H1 (cell line): ENCODE data around the gene DKK2. TPM values are rescaled to one million over a fixed set of nuclear protein-coding genes. Genes with fewer than 3 reads are reported as not detected.

Experiments used
- CTCF ChIA-PET: fragments of 300-600 bp; sonication (Branson Sonifier 250); formaldehyde crosslinking; loops from one replicate; lab custom pipeline; 2021; ENCODE audit not compliant: partially characterized antibody; lab: Charles Lee
- POLR2A ChIA-PET: fragments of 300-600 bp; sonication (Branson Sonifier 250); formaldehyde crosslinking; loops from one replicate; lab custom pipeline; 2021; ENCODE audit warnings: inconsistent platforms; ENCODE audit not compliant: partially characterized antibody; lab: Charles Lee
- DNase-seq, 2 experiments: peaks; one replicate each; pipeline versions ENCODE4 v3.0.0 to v3.0.0-alpha.2; 2010 to 2022; ENCODE audit warnings: low spot score in 2 of 2, low read depth in 1 of 2, mixed read lengths in 1 of 2
- FAIRE-seq: peaks from 2 replicates; lab custom pipeline; 2011; peaks lifted over from hg19 to GRCh38; lab: Jason Lieb, UNC
- H2AFZ ChIP-seq: 2 replicates; pipeline ENCODE4 v1.8.1; 2012; ENCODE audit warnings: low read length, inconsistent platforms
- H2AK5ac ChIP-seq: 2 replicates; pipeline ENCODE4 v1.6.1; 2013; ENCODE audit warnings: low read depth, low read length
- H2BK120ac ChIP-seq: replicated peaks from 2 replicates; pipeline ENCODE3; 2013; ENCODE audit warnings: low read depth, low read length, inconsistent platforms
- H2BK12ac ChIP-seq: 2 replicates; pipeline ENCODE4 v1.6.1; 2013; ENCODE audit warnings: low read depth, low read length
- H2BK15ac ChIP-seq: 2 replicates; pipeline ENCODE4 v1.6.1; 2013; ENCODE audit warnings: low read length
- H2BK20ac ChIP-seq: 2 replicates; pipeline ENCODE4 v1.6.1; 2013; ENCODE audit warnings: low read length
- H2BK5ac ChIP-seq: 2 replicates; pipeline ENCODE4 v1.6.1; 2013; ENCODE audit warnings: low read depth, low read length
- H3K14ac ChIP-seq: 2 replicates; pipeline ENCODE4 v1.6.1; 2013; ENCODE audit warnings: inconsistent platforms; ENCODE audit not compliant: insufficient read length
- H3K18ac ChIP-seq: 2 replicates; pipeline ENCODE4 v1.6.1; 2013; ENCODE audit warnings: low read length; ENCODE audit errors: extremely low read depth
- H3K23ac ChIP-seq: 2 replicates; pipeline ENCODE4 v1.6.1; 2013; ENCODE audit warnings: inconsistent platforms; ENCODE audit not compliant: insufficient read length
- H3K23me2 ChIP-seq: 2 replicates; pipeline ENCODE4 v1.6.1; 2013; ENCODE audit warnings: low read depth, low read length
- H3K27ac ChIP-seq: 2 replicates; pipeline ENCODE4 v1.6.1; 2011; ENCODE audit warnings: low read depth, low read length, inconsistent platforms
- H3K27me3 ChIP-seq, 4 experiments: replicated peaks in 1 of 4; 1 replicate in 1 of 4; 2 replicates in 3 of 4; pipeline versions ENCODE4 v1.6.1 to v1.8.1; 2011 to 2013; ENCODE audit warnings: low read length in 3 of 4, mild to moderate bottlenecking in 3 of 4, inconsistent platforms in 2 of 4, mixed read lengths in 2 of 4, moderate library complexity in 1 of 4; ENCODE audit not compliant: control insufficient read depth in 3 of 4, insufficient read depth in 3 of 4; ENCODE audit errors: extremely low read depth in 1 of 4
- H3K36me3 ChIP-seq, 4 experiments: 2 replicates each; pipeline versions ENCODE4 v1.6.1 to v1.8.1; 2011 to 2013; ENCODE audit warnings: mild to moderate bottlenecking in 4 of 4, low read length in 3 of 4, moderate library complexity in 2 of 4, control low read depth in 1 of 4, inconsistent platforms in 1 of 4; ENCODE audit not compliant: insufficient read depth in 4 of 4, control insufficient read depth in 2 of 4
- H3K4ac ChIP-seq: replicated peaks from 2 replicates; pipeline ENCODE3; 2013; ENCODE audit warnings: low read length, low read depth, mixed read lengths, inconsistent platforms; ENCODE audit not compliant: insufficient read length
- H3K4me1 ChIP-seq, 4 experiments: replicated peaks in 1 of 4; 1 replicate in 1 of 4; 2 replicates in 3 of 4; pipeline versions ENCODE4 v1.6.1 to v1.8.1; 2011 to 2013; ENCODE audit warnings: low read length in 3 of 4, inconsistent platforms in 2 of 4, mixed read lengths in 1 of 4; ENCODE audit not compliant: insufficient read depth in 4 of 4, control insufficient read depth in 3 of 4
- H3K4me2 ChIP-seq, 2 experiments: 2 replicates each; pipeline versions ENCODE4 v1.6.1 to v1.8.1; 2011 to 2013; ENCODE audit warnings: low read depth in 2 of 2, low read length in 2 of 2, control low read depth in 1 of 2, inconsistent platforms in 1 of 2, mild to moderate bottlenecking in 1 of 2; ENCODE audit not compliant: insufficient read depth in 1 of 2
- H3K4me3 ChIP-seq, 4 experiments: fragments of 200-600, 300-600 bp in 1 of 4; sonication (generic), shearing (Covaris generic), sonication (Bioruptor Twin) in 1 of 4; 2 replicates each; pipeline versions ENCODE4 v1.5.1 to v1.8.1; 2011 to 2016; ENCODE audit warnings: low read length in 4 of 4, low read depth in 3 of 4, control low read depth in 2 of 4, inconsistent platforms in 2 of 4, mild to moderate bottlenecking in 2 of 4, mixed read lengths in 1 of 4, moderate library complexity in 1 of 4; ENCODE audit not compliant: insufficient read depth in 2 of 4; ENCODE audit errors: extremely low read depth in 1 of 4
- H3K56ac ChIP-seq: replicated peaks from 2 replicates; pipeline ENCODE3; 2013; ENCODE audit warnings: low read depth, mild to moderate bottlenecking, mixed read lengths, low read length, inconsistent platforms; ENCODE audit not compliant: insufficient read length
- H3K79me1 ChIP-seq: 2 replicates; pipeline ENCODE4 v1.6.1; 2013; ENCODE audit warnings: low read depth, low read length, control low read depth
- H3K79me2 ChIP-seq, 2 experiments: 2 replicates each; pipeline versions ENCODE4 v1.6.1 to v1.8.1; 2012 to 2013; ENCODE audit warnings: low read length in 2 of 2, mild to moderate bottlenecking in 2 of 2, inconsistent platforms in 1 of 2; ENCODE audit not compliant: insufficient read depth in 2 of 2, control insufficient read depth in 1 of 2
- H3K9ac ChIP-seq, 4 experiments: replicated peaks in 1 of 4; 1 replicate in 1 of 4; 2 replicates in 3 of 4; pipeline versions ENCODE4 v1.6.1 to v1.8.1; 2011 to 2013; ENCODE audit warnings: low read depth in 3 of 4, low read length in 3 of 4, control low read depth in 2 of 4, mild to moderate bottlenecking in 2 of 4, moderate library complexity in 2 of 4, inconsistent platforms in 1 of 4; ENCODE audit errors: extremely low read depth in 1 of 4
- H3K9me3 ChIP-seq, 2 experiments: 2 replicates each; pipeline versions ENCODE4 v1.6.1 to v1.8.1; 2012 to 2013; ENCODE audit warnings: mild to moderate bottlenecking in 2 of 2, moderate library complexity in 2 of 2, control low read depth in 1 of 2, inconsistent platforms in 1 of 2, low read depth in 1 of 2, low read length in 1 of 2, mixed read lengths in 1 of 2; ENCODE audit not compliant: insufficient read depth in 2 of 2
- H4K20me1 ChIP-seq, 2 experiments: replicated peaks in 1 of 2; 2 replicates each; pipeline versions ENCODE3 to v1.8.1; 2011 to 2013; ENCODE audit warnings: inconsistent platforms in 2 of 2, low read length in 2 of 2, mild to moderate bottlenecking in 1 of 2; ENCODE audit not compliant: insufficient read depth in 2 of 2, control insufficient read depth in 1 of 2
- H4K5ac ChIP-seq: 2 replicates; pipeline ENCODE4 v1.6.1; 2013; ENCODE audit warnings: low read length, low read depth, mixed read lengths, inconsistent platforms; ENCODE audit not compliant: insufficient read length
- H4K8ac ChIP-seq: 2 replicates; pipeline ENCODE4 v1.8.0; 2013; ENCODE audit warnings: mild to moderate bottlenecking, moderate library complexity, low read length, inconsistent platforms; ENCODE audit not compliant: insufficient read depth; ENCODE audit errors: extremely low read depth
- H4K91ac ChIP-seq: replicated peaks from 2 replicates; pipeline ENCODE3; 2013; ENCODE audit warnings: low read length, mixed read lengths, inconsistent platforms; ENCODE audit not compliant: insufficient read length
- CREB1 ChIP-seq: IDR thresholded peaks from 2 replicates; pipeline ENCODE4 v1.6.1; 2012; ENCODE audit warnings: inconsistent platforms
- WGBS, 2 experiments: shearing (Covaris generic) in 1 of 2; methylation state at CpG; one replicate each; pipeline versions ENCODE4 v1.1.6 to v1.1.7; 2013 to 2015; ENCODE audit warnings: low lambda C conversion rate in 2 of 2, mixed read lengths in 2 of 2, inconsistent platforms in 1 of 2, low coverage in 1 of 2, missing lambda C conversion rate in 1 of 2; ENCODE audit not compliant: insufficient replicate concordance in 2 of 2, insufficient coverage in 1 of 2, insufficient read length in 1 of 2; ENCODE audit errors: extremely low coverage in 1 of 2, missing lambda C conversion rate in 1 of 2; 5-methylcytosine and 5-hydroxymethylcytosine counted together
- polyA plus RNA-seq, 7 experiments: library from polyadenylated mRNA; depleted of rRNA in 3 of 7; stranded (reverse) in 5 of 7; unstranded in 2 of 7; fragments of >200 nt in 5 of 7; fragments of 200-250 nt in 2 of 7; gene quantifications; 1 replicate in 5 of 7; 2 replicates in 1 of 7; 4 replicates in 1 of 7; pipeline versions ENCODE4 v1.2.1 to v1.2.3, GENCODE V29; 2011 to 2013; ENCODE audit warnings: missing spikeins in 2 of 7, mixed read lengths in 2 of 7
- total RNA-seq: library from RNA; stranded (reverse); fragmentation: NEBNext Ultra II Directional; extraction: Animal tissue kit (Norgen Biotek cat#: 25700); gene quantifications from 2 replicates; pipeline ENCODE4 v1.2.1, GENCODE V29; 2021

The DKK2 gene
- total and polyA plus RNA-seq, 2 of the 8 experiments (the other 6 are each of a cell fraction or from before 2014, with no cell fraction given) = 0.09 to 0.13 TPM

- H4K91ac ChIP-seq = no peak overlapping the region
- H3K14ac ChIP-seq = no peak overlapping the region
- no peak overlapping the region for H2BK120ac ChIP-seq
- no peak overlapping the region for H3K27ac ChIP-seq
- no peak for FAIRE-seq
- CTCF ChIA-PET = no interaction called here
- POLR2A ChIA-PET = no interaction called here
- peak overlapping the region; percentile 77 for H2AFZ ChIP-seq
- H3K79me1 ChIP-seq = no peaks in the 10 kb centered on the region
- H2BK15ac ChIP-seq = no peak overlapping the region
- no peak overlapping the region for H2AK5ac ChIP-seq
- no peaks in the 10 kb centered on the region for H3K36me3 ChIP-seq
- 66% methylated on average over 5 of the region's 6 CpGs; no CpG with 5 or more reads in 1 of the 2 experiments for WGBS, 2 experiments
- no peaks in the 10 kb centered on the region; a peak in 1 of 4 replicates for H3K9me3 ChIP-seq
- H3K27me3 ChIP-seq = no peaks in the 10 kb centered on the region
- no peaks in the 10 kb centered on the region for H3K79me2 ChIP-seq
- no peak overlapping the region for H3K56ac ChIP-seq
- H3K23me2 ChIP-seq = no peaks in the 10 kb centered on the region
- no peak for TF ChIP-seq CREB1
- no peak overlapping the region for H3K4me3 ChIP-seq
- no peak overlapping the region for H3K4ac ChIP-seq
- H3K9ac ChIP-seq = no peak overlapping the region
- H2BK12ac ChIP-seq = no peak overlapping the region
- no peaks in the 10 kb centered on the region for H4K20me1 ChIP-seq
- H2BK20ac ChIP-seq = no peak overlapping the region
- DNase-seq = no peak
- H3K4me2 ChIP-seq = no peak overlapping the region; a peak in 1 of 4 replicates
- peaks cover 0 to 6% (median 3%) of the 10 kb centered on the region in 4 experiments; a peak in 2 of 7 replicates for H3K4me1 ChIP-seq
- no peak overlapping the region for H4K5ac ChIP-seq
- H4K8ac ChIP-seq = no peak overlapping the region
- no peak overlapping the region for H3K23ac ChIP-seq
- no peak overlapping the region; the same call in 1 of the 2 replicates for H3K18ac ChIP-seq
- no peak overlapping the region for H2BK5ac ChIP-seq
Measured at GRCh38 chr4:106930522-106930921, 105.6 kb downstream of the DKK2 start.
